HG03175 (cell line): ENCODE results near the gene LPP.

Experiments
- ATAC-seq: cut with Tn5 transposase; IDR thresholded peaks from one replicate; pipeline ENCODE4 v1.9.1; 2021; ENCODE audit warnings: mild to moderate bottlenecking, moderate library complexity; ENCODE audit not compliant: unreplicated experiment

LPP gene

GRCh38 chr3:188351648-188352047 is 197.7 kb downstream of the LPP start:
- ATAC-seq: no peak

GRCh38 chr3:188352196-188352927 is 198.4 kb downstream of the LPP start:
- no peak for ATAC-seq

GRCh38 chr3:188353426-188353825 is 199.5 kb downstream of the LPP start:
- no peak for ATAC-seq

- ATAC-seq: no peak
Observed at GRCh38 chr3:188358787-188359493, 205.0 kb downstream of the LPP start.

- ATAC-seq: no peak
Observed at GRCh38 chr3:188360364-188360881, 206.5 kb downstream of the LPP start.

- no peak for ATAC-seq
Observed at GRCh38 chr3:188361888-188362287, 207.9 kb downstream of the LPP start.

GRCh38 chr3:188362405-188362831 is 208.5 kb downstream of the LPP start:
- ATAC-seq: no peak

GRCh38 chr3:188365184-188365583 is 211.2 kb downstream of the LPP start:
- no peak for ATAC-seq

GRCh38 chr3:188365988-188366698 is 212.2 kb downstream of the LPP start:
- ATAC-seq: no peak

GRCh38 chr3:188367678-188368077 is 213.7 kb downstream of the LPP start:
- no peak for ATAC-seq

GRCh38 chr3:188369526-188369925 is 215.6 kb downstream of the LPP start:
- no peak for ATAC-seq

- no peak for ATAC-seq
Observed at GRCh38 chr3:188370081-188370830, 216.3 kb downstream of the LPP start.

GRCh38 chr3:188378786-188379185 is 224.8 kb downstream of the LPP start:
- ATAC-seq: no peak

GRCh38 chr3:188380252-188380651 is 226.3 kb downstream of the LPP start:
- ATAC-seq: no peak

GRCh38 chr3:188380722-188381121 is 226.8 kb downstream of the LPP start:
- ATAC-seq: no peak

- no peak for ATAC-seq
Observed at GRCh38 chr3:188383748-188384147, 229.8 kb downstream of the LPP start.

- ATAC-seq: no peak
Observed at GRCh38 chr3:188385295-188385694, 231.3 kb downstream of the LPP start.

- peak; percentile 98 for ATAC-seq
Observed at GRCh38 chr3:188389711-188390342, 235.9 kb downstream of the LPP start.

- peak; percentile 26 for ATAC-seq
Observed at GRCh38 chr3:188390343-188390718, 236.4 kb downstream of the LPP start.

- ATAC-seq: no peak
Observed at GRCh38 chr3:188390775-188391443, 237.0 kb downstream of the LPP start.
